ENCODE measurements around the gene HCFC2.

GRCh38 chr12:104044158-104044557 is 20.2 kb upstream of the HCFC2 start:
- TF ChIP-seq ZNF501 (tag by site-specific recombination; IDR thresholded peaks at IDR 0.05) (no peak), ZNF521 (tag by site-specific recombination; IDR thresholded peaks at IDR 0.05) (no peak)
